Stimulated activated CD4-positive, alpha-beta T cell treated with anti-CD3 and anti-CD28 coated beads, Interleukin-12 subunit alpha, Interleukin-12 subunit beta, amount 100 ng/mL, for 48 hours (primary cell): Measurements from ENCODE around the gene PSME1.
"Not testable (repeated sequence)": the region's sequence is repeated elsewhere in the genome, so short reads cannot be mapped to it uniquely, and the experiment has no call there.

Experiments
- DNase-seq, 3 donors: peaks; one replicate each; pipeline ENCODE4 v3.0.0-alpha.2; 2020; ENCODE audit warnings: low read depth in 2 of 3, low spot score in 1 of 3

Gene PSME1

GRCh38 chr14:24103451-24103850 is 32.5 kb upstream of the PSME1 start:
- no peak for DNase-seq

- not testable (repeated sequence) for DNase-seq
Measured at GRCh38 chr14:24105609-24106239, 30.3 kb upstream of the PSME1 start.

GRCh38 chr14:24106672-24107271 is 29.2 kb upstream of the PSME1 start:
- no peak for DNase-seq

- no peak for DNase-seq
Measured at GRCh38 chr14:24108336-24108874, 27.6 kb upstream of the PSME1 start.

- no peak for DNase-seq
Measured at GRCh38 chr14:24110060-24110459, 25.9 kb upstream of the PSME1 start.

- no peak for DNase-seq
Measured at GRCh38 chr14:24110523-24110922, 25.5 kb upstream of the PSME1 start.

GRCh38 chr14:24113379-24113800 is 22.6 kb upstream of the PSME1 start:
- DNase-seq = no peak

GRCh38 chr14:24113801-24114531 is 22.0 kb upstream of the PSME1 start:
- DNase-seq = peak; percentile 68 to 83 (median 78)

- DNase-seq = peak; percentile 95 to 98 (median 98)
Measured at GRCh38 chr14:24114532-24115421, 21.2 kb upstream of the PSME1 start, which contains the start of the genes DCAF11 and NRL. DCAF11 (plus strand) TSS chr14:24114777; CDS start chr14:24115595, 818 bp downstream. NRL (minus strand) TSS chr14:24114949; CDS start chr14:24082848, 32,101 bp downstream.

- DNase-seq = no peak
Measured at GRCh38 chr14:24115422-24116127, 20.4 kb upstream of the PSME1 start.

- DNase-seq = no peak
Measured at GRCh38 chr14:24116128-24116814, 19.7 kb upstream of the PSME1 start.

- DNase-seq = no peak
Measured at GRCh38 chr14:24117179-24117578, 18.8 kb upstream of the PSME1 start.

GRCh38 chr14:24119691-24120090 is 16.3 kb upstream of the PSME1 start:
- DNase-seq = no peak

- no peak for DNase-seq
Measured at GRCh38 chr14:24121210-24121609, 14.8 kb upstream of the PSME1 start.

GRCh38 chr14:24122416-24122815 is 13.6 kb upstream of the PSME1 start:
- DNase-seq = no peak

- DNase-seq = no peak
Measured at GRCh38 chr14:24122898-24123297, 13.1 kb upstream of the PSME1 start.

GRCh38 chr14:24123424-24124417 is 12.3 kb upstream of the PSME1 start:
- DNase-seq = no peak

- DNase-seq = no peak
Measured at GRCh38 chr14:24126939-24127338, 9.1 kb upstream of the PSME1 start.
